ENCODE measurements around the gene DLX4. TPM values are rescaled to one million over a fixed set of nuclear protein-coding genes. Genes with fewer than 3 reads are reported as not detected.

Gene DLX4
- total and polyA plus RNA-seq, 4 experiments from 2014 or later: 0.22 to 1.2 (median 0.52) TPM

GRCh38 chr17:49973271-49973615, 4.3 kb downstream of the DLX4 start:
- Mint-ChIP-seq H3K4me3 (peak overlapping the region in 3 of 8 donors; percentile 8 to 39 (median 22)), H3K4me1 (peaks cover 8 to 35% (median 20%) of the 10 kb centered on the region in 4 donors)
- POLR2A ChIA-PET (ENCODE audit: partially characterized antibody): no interaction called here

GRCh38 chr17:49975531-49975930, 6.5 kb downstream of the DLX4 start:
- DNase-seq: no peak
- Mint-ChIP-seq H3K4me3 (no peak overlapping the region), H3K4me1 (peaks cover 3 to 26% (median 16%) of the 10 kb centered on the region in 4 donors), H3K9me3 (no peaks in the 10 kb centered on the region), H3K27me3 (peaks cover 52 to 61% of the 10 kb centered on the region in 2 donors), H3K36me3 (peaks cover 0 to 3% of the 10 kb centered on the region in 2 donors), H3K27ac (no peak overlapping the region)
- H3K9me3 ChIP-seq (ENCODE audit: control insufficient read depth in 1 of 2, low read length in 2 of 2): no peaks in the 10 kb centered on the region
- no peaks in the 10 kb centered on the region for H3K36me3 ChIP-seq (ENCODE audit: insufficient read depth, low read length)
- peaks cover 27% of the 10 kb centered on the region for H3K27me3 ChIP-seq (ENCODE audit: insufficient read depth, low read length)
- H3K4me3 ChIP-seq (ENCODE audit: low read length in 2 of 2): no peak overlapping the region
- ChIA-PET CTCF (ENCODE audit: partially characterized antibody) (no interaction called here), POLR2A (ENCODE audit: partially characterized antibody) (no interaction called here)
- intact Hi-C loops (cut with micrococcal nuclease): no loop called here
- H3K27ac ChIP-seq (ENCODE audit: low read depth, low read length): no peak overlapping the region
- peaks cover 18% of the 10 kb centered on the region for H3K4me1 ChIP-seq (ENCODE audit: insufficient read depth, low read length)

More at GRCh38 chr17:49973271-49973615, 4.3 kb downstream of the DLX4 start:
- H3K27me3 Mint-ChIP-seq: peaks cover 52 to 60% of the 10 kb centered on the region in 2 donors
- H3K36me3 Mint-ChIP-seq: peaks cover 2 to 3% of the 10 kb centered on the region in 2 donors
- Histone ChIP-seq H3K4me3 (ENCODE audit: low read length in 2 of 2) (no peak overlapping the region), H3K4me1 (ENCODE audit: insufficient read depth, low read length) (peaks cover 35% of the 10 kb centered on the region), H3K27me3 (ENCODE audit: insufficient read depth, low read length) (peaks cover 39% of the 10 kb centered on the region), H3K9me3 (ENCODE audit: control insufficient read depth in 1 of 2, low read length in 2 of 2) (no peaks in the 10 kb centered on the region), H3K27ac (ENCODE audit: low read depth, low read length) (no peak overlapping the region), H3K36me3 (ENCODE audit: insufficient read depth, low read length) (no peaks in the 10 kb centered on the region)
- CTCF ChIA-PET (ENCODE audit: partially characterized antibody): interaction anchor here (1.2 to 2.5 kb wide), 4 partner anchors 11 to 24 kb away, joined by 3 to 16 read pairs (median 7); no protein-coding TSS in a partner anchor
- DNase-seq: no peak
- intact Hi-C loops (cut with micrococcal nuclease): no loop called here
- no peaks in the 10 kb centered on the region for H3K9me3 Mint-ChIP-seq
- H3K27ac Mint-ChIP-seq: no peak overlapping the region

- no peak overlapping the region for H3K4me3 ChIP-seq (ENCODE audit: low read length in 2 of 2)
- H3K4me3 Mint-ChIP-seq: no peak overlapping the region
- no peak overlapping the region for H3K27ac Mint-ChIP-seq
- peaks cover under 1 to 18% (median 10%) of the 10 kb centered on the region in 4 donors for H3K4me1 Mint-ChIP-seq
- H3K9me3 Mint-ChIP-seq: no peaks in the 10 kb centered on the region
- ChIA-PET POLR2A (ENCODE audit: partially characterized antibody) (no interaction called here), CTCF (ENCODE audit: partially characterized antibody) (interaction anchor here (0.8 to 1.2 kb wide), 2 partner anchors 20 to 23 kb away, joined by 3 read pairs; no protein-coding TSS in a partner anchor)
- H3K9me3 ChIP-seq (ENCODE audit: control insufficient read depth in 1 of 2, low read length in 2 of 2): no peaks in the 10 kb centered on the region
- peaks cover 49 to 54% of the 10 kb centered on the region in 2 donors for H3K27me3 Mint-ChIP-seq
- H3K27me3 ChIP-seq (ENCODE audit: insufficient read depth, low read length): peaks cover 24% of the 10 kb centered on the region
- intact Hi-C loops (cut with micrococcal nuclease): no loop called here
- no peaks in the 10 kb centered on the region for H3K36me3 ChIP-seq (ENCODE audit: insufficient read depth, low read length)
- peaks cover 0 to 3% of the 10 kb centered on the region in 2 donors for H3K36me3 Mint-ChIP-seq
- H3K4me1 ChIP-seq (ENCODE audit: insufficient read depth, low read length): peaks cover 18% of the 10 kb centered on the region
- no peak for DNase-seq
- H3K27ac ChIP-seq (ENCODE audit: low read depth, low read length): no peak overlapping the region
Measured at GRCh38 chr17:49976163-49976827, 7.3 kb downstream of the DLX4 start.

- H3K36me3 Mint-ChIP-seq: peaks cover 0 to 3% of the 10 kb centered on the region in 2 donors
- no peaks in the 10 kb centered on the region for H3K9me3 ChIP-seq (ENCODE audit: control insufficient read depth in 1 of 2, low read length in 2 of 2)
- peaks cover 47 to 49% of the 10 kb centered on the region in 2 donors for H3K27me3 Mint-ChIP-seq
- H3K27me3 ChIP-seq (ENCODE audit: insufficient read depth, low read length): peaks cover 22% of the 10 kb centered on the region
- no peak overlapping the region for H3K27ac Mint-ChIP-seq
- H3K36me3 ChIP-seq (ENCODE audit: insufficient read depth, low read length): no peaks in the 10 kb centered on the region
- H3K27ac ChIP-seq (ENCODE audit: low read depth, low read length): no peak overlapping the region
- CTCF ChIA-PET (ENCODE audit: partially characterized antibody): interaction anchor here (0.8 to 1.2 kb wide), 2 partner anchors 19 to 24 kb away, joined by 3 read pairs; no protein-coding TSS in a partner anchor
- H3K4me1 Mint-ChIP-seq: peaks cover 0 to 13% (median 6%) of the 10 kb centered on the region in 4 donors
- H3K4me3 ChIP-seq (ENCODE audit: low read length in 2 of 2): no peak overlapping the region
- no peak overlapping the region for H3K4me3 Mint-ChIP-seq
- POLR2A ChIA-PET (ENCODE audit: partially characterized antibody): no interaction called here
- intact Hi-C loops (cut with micrococcal nuclease): no loop called here
- no peaks in the 10 kb centered on the region for H3K9me3 Mint-ChIP-seq
- no peak for DNase-seq
- peaks cover 14% of the 10 kb centered on the region for H3K4me1 ChIP-seq (ENCODE audit: insufficient read depth, low read length)
Measured at GRCh38 chr17:49976828-49977202, 7.8 kb downstream of the DLX4 start.

GRCh38 chr17:49977463-49978389, 8.7 kb downstream of the DLX4 start:
- H3K9me3 Mint-ChIP-seq: no peaks in the 10 kb centered on the region
- CTCF ChIA-PET (ENCODE audit: partially characterized antibody): interaction anchor here (1.2 to 3.1 kb wide), 4 partner anchors 18 to 25 kb away, joined by 3 to 17 read pairs (median 9); no protein-coding TSS in a partner anchor
- intact Hi-C loops (cut with micrococcal nuclease): no loop called here
- Histone ChIP-seq H3K27ac (ENCODE audit: low read depth, low read length) (no peak overlapping the region), H3K36me3 (ENCODE audit: insufficient read depth, low read length) (no peaks in the 10 kb centered on the region), H3K9me3 (ENCODE audit: control insufficient read depth in 1 of 2, low read length in 2 of 2) (no peaks in the 10 kb centered on the region), H3K27me3 (ENCODE audit: insufficient read depth, low read length) (peaks cover 13% of the 10 kb centered on the region), H3K4me1 (ENCODE audit: insufficient read depth, low read length) (peaks cover 5% of the 10 kb centered on the region), H3K4me3 (ENCODE audit: low read length in 2 of 2) (no peak overlapping the region)
- peaks cover 0 to 6% (median 2%) of the 10 kb centered on the region in 4 donors for H3K4me1 Mint-ChIP-seq
- POLR2A ChIA-PET (ENCODE audit: partially characterized antibody): interaction anchor here (0.5 to 1.2 kb wide), 3 partner anchors 11 to 117 kb away, joined by 3 read pairs; no protein-coding TSS in a partner anchor
- no peak overlapping the region for H3K27ac Mint-ChIP-seq
- H3K4me3 Mint-ChIP-seq: peak overlapping the region in 1 of 8 donors; percentile 31
- peaks cover 0 to 3% of the 10 kb centered on the region in 2 donors for H3K36me3 Mint-ChIP-seq
- H3K27me3 Mint-ChIP-seq: peaks cover 41 to 50% of the 10 kb centered on the region in 2 donors
- DNase-seq: no peak

GRCh38 chr17:49978501-49978900, 9.5 kb downstream of the DLX4 start:
- H3K4me3 ChIP-seq (ENCODE audit: low read length in 2 of 2): no peak overlapping the region
- peaks cover 35 to 50% of the 10 kb centered on the region in 2 donors for H3K27me3 Mint-ChIP-seq

More at GRCh38 chr17:49978501-49978900, 9.5 kb downstream of the DLX4 start:
- Mint-ChIP-seq H3K9me3 (no peaks in the 10 kb centered on the region), H3K4me3 (no peak overlapping the region), H3K27ac (no peak overlapping the region), H3K36me3 (peaks cover 0 to 3% of the 10 kb centered on the region in 2 donors), H3K4me1 (no peaks in the 10 kb centered on the region)
- intact Hi-C loops (cut with micrococcal nuclease): no loop called here
- Histone ChIP-seq H3K36me3 (ENCODE audit: insufficient read depth, low read length) (no peaks in the 10 kb centered on the region), H3K27me3 (ENCODE audit: insufficient read depth, low read length) (peaks cover 7% of the 10 kb centered on the region), H3K4me1 (ENCODE audit: insufficient read depth, low read length) (no peaks in the 10 kb centered on the region), H3K27ac (ENCODE audit: low read depth, low read length) (no peak overlapping the region), H3K9me3 (ENCODE audit: control insufficient read depth in 1 of 2, low read length in 2 of 2) (no peaks in the 10 kb centered on the region)
- ChIA-PET CTCF (ENCODE audit: partially characterized antibody) (interaction anchor here (1.4 to 3.1 kb wide), 3 partner anchors 19 to 26 kb away, joined by 4 to 17 read pairs (median 14); no protein-coding TSS in a partner anchor), POLR2A (ENCODE audit: partially characterized antibody) (interaction anchor here (0.5 to 1.2 kb wide), 3 partner anchors 12 to 116 kb away, joined by 3 read pairs; no protein-coding TSS in a partner anchor)
- no peak for DNase-seq
